ENCODE measurements around the gene PCDHGB4.

DNA sequence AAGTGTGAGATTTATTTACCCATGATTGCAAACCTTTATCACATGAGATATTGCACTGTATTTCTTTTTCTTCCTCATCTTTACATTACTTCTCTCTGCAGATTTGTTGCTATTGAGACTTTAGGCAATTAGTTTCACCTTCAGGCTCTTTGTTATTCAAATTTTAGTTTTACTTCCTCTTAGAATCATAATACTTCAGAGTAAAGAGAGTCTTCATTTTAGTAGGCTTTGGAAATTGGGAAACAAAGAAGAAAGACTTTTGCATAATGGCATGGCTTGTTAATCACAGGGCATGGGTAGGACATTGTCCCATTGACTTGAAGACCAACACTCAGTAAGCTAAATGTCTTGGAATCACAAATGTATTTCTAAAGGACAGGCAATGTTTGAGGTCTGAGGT, 24.8 kb upstream of the PCDHGB4 start:
- TF ChIP-seq, protein P1, sequence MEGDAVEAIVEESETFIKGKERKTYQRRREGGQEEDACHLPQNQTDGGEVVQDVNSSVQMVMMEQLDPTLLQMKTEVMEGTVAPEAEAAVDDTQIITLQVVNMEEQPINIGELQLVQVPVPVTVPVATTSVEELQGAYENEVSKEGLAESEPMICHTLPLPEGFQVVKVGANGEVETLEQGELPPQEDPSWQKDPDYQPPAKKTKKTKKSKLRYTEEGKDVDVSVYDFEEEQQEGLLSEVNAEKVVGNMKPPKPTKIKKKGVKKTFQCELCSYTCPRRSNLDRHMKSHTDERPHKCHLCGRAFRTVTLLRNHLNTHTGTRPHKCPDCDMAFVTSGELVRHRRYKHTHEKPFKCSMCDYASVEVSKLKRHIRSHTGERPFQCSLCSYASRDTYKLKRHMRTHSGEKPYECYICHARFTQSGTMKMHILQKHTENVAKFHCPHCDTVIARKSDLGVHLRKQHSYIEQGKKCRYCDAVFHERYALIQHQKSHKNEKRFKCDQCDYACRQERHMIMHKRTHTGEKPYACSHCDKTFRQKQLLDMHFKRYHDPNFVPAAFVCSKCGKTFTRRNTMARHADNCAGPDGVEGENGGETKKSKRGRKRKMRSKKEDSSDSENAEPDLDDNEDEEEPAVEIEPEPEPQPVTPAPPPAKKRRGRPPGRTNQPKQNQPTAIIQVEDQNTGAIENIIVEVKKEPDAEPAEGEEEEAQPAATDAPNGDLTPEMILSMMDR (IDR thresholded peaks at IDR 0.05; ENCODE audit: insufficient read depth, low read length) = no peak
- TF ChIP-seq, protein P2, sequence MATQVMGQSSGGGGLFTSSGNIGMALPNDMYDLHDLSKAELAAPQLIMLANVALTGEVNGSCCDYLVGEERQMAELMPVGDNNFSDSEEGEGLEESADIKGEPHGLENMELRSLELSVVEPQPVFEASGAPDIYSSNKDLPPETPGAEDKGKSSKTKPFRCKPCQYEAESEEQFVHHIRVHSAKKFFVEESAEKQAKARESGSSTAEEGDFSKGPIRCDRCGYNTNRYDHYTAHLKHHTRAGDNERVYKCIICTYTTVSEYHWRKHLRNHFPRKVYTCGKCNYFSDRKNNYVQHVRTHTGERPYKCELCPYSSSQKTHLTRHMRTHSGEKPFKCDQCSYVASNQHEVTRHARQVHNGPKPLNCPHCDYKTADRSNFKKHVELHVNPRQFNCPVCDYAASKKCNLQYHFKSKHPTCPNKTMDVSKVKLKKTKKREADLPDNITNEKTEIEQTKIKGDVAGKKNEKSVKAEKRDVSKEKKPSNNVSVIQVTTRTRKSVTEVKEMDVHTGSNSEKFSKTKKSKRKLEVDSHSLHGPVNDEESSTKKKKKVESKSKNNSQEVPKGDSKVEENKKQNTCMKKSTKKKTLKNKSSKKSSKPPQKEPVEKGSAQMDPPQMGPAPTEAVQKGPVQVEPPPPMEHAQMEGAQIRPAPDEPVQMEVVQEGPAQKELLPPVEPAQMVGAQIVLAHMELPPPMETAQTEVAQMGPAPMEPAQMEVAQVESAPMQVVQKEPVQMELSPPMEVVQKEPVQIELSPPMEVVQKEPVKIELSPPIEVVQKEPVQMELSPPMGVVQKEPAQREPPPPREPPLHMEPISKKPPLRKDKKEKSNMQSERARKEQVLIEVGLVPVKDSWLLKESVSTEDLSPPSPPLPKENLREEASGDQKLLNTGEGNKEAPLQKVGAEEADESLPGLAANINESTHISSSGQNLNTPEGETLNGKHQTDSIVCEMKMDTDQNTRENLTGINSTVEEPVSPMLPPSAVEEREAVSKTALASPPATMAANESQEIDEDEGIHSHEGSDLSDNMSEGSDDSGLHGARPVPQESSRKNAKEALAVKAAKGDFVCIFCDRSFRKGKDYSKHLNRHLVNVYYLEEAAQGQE (IDR thresholded peaks at IDR 0.05; ENCODE audit: insufficient replicate concordance, low read depth) = no peak
